Measurements from ENCODE around the gene ASXL3. TPM values are rescaled to one million over a fixed set of nuclear protein-coding genes. Genes with fewer than 3 reads are reported as not detected.

Gene ASXL3
- total and polyA plus RNA-seq, 7 experiments from 2014 or later, result not detected

- Mint-ChIP-seq H3K9me3 (peaks cover 0 to 8% (median 2%) of the 10 kb centered on the region in 11 donors), H3K27ac (no peak overlapping the region), H3K27me3 (no peaks in the 10 kb centered on the region), H3K36me3 (no peaks in the 10 kb centered on the region), H3K4me1 (no peaks in the 10 kb centered on the region), H3K4me3 (no peak overlapping the region)
- H3K27me3 ChIP-seq (ENCODE audit: control insufficient read depth in 2 of 2, insufficient read depth in 2 of 2, low read length in 2 of 2), result no peaks in the 10 kb centered on the region
- H3K9me3 ChIP-seq (ENCODE audit: control insufficient read depth in 2 of 3, low read length in 3 of 3), result no peaks in the 10 kb centered on the region
- CTCF ChIA-PET, result no interaction called here
- ATAC-seq, result no peak
- POLR2A ChIA-PET, result no interaction called here
- no peak overlapping the region for H3K27ac ChIP-seq (ENCODE audit: low read depth, low read length)
- no peaks in the 10 kb centered on the region for H3K36me3 ChIP-seq (ENCODE audit: control insufficient read depth in 2 of 3, insufficient read depth in 3 of 3, low read length in 3 of 3)
- H3K4me3 ChIP-seq (ENCODE audit: low read length), result no peak overlapping the region
- DNase-seq, result no peak
- intact Hi-C loops (cut with micrococcal nuclease), result no loop called here
- no peaks in the 10 kb centered on the region for H3K4me1 ChIP-seq (ENCODE audit: control insufficient read depth in 2 of 2, insufficient read depth in 2 of 2, low read length in 2 of 2)
Measured at GRCh38 chr18:33556846-33557245, 21.2 kb upstream of the ASXL3 start.

DNA sequence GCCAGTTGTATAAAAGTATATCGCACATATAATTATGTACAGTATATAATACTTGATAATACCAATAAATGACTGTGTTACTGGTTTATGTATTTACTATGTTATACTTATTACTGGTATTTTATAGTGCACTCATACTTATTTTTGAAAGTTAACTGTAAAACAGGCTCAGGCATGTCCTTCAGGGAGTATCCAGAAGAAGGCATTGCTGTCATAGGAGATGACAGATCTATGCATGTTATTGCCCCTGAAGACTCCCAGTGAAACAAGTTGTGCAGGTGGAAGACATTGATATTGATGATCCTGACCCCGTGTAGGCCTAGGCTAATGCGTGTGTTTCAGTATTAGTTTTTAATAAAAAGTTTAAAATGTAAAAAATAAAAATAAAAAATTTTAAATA is 20.3 kb upstream of the ASXL3 start:
- H3K36me3 ChIP-seq (ENCODE audit: control insufficient read depth in 2 of 3, insufficient read depth in 3 of 3, low read length in 3 of 3), result no peaks in the 10 kb centered on the region
- H3K36me3 Mint-ChIP-seq, result no peaks in the 10 kb centered on the region
- H3K4me3 ChIP-seq (ENCODE audit: low read length), result no peak overlapping the region
- no peaks in the 10 kb centered on the region for H3K4me1 ChIP-seq (ENCODE audit: control insufficient read depth in 2 of 2, insufficient read depth in 2 of 2, low read length in 2 of 2)
- no peak overlapping the region for H3K4me3 Mint-ChIP-seq
- H3K9me3 Mint-ChIP-seq, result peaks cover 0 to 10% (median 2%) of the 10 kb centered on the region in 11 donors
- H3K27me3 ChIP-seq (ENCODE audit: control insufficient read depth in 2 of 2, insufficient read depth in 2 of 2, low read length in 2 of 2), result no peaks in the 10 kb centered on the region
- CTCF ChIA-PET, result no interaction called here
- POLR2A ChIA-PET, result no interaction called here
- intact Hi-C loops (cut with micrococcal nuclease), result no loop called here
- ATAC-seq (no peak), DNase-seq (no peak)
- no peak overlapping the region for H3K27ac Mint-ChIP-seq
- no peaks in the 10 kb centered on the region for H3K9me3 ChIP-seq (ENCODE audit: control insufficient read depth in 2 of 3, low read length in 3 of 3)
- H3K27ac ChIP-seq (ENCODE audit: low read depth, low read length), result no peak overlapping the region
- no peaks in the 10 kb centered on the region for H3K4me1 Mint-ChIP-seq
- no peaks in the 10 kb centered on the region for H3K27me3 Mint-ChIP-seq

- CTCF ChIA-PET, result no interaction called here
- H3K4me1 ChIP-seq (ENCODE audit: control insufficient read depth in 2 of 2, insufficient read depth in 2 of 2, low read length in 2 of 2), result no peaks in the 10 kb centered on the region
Measured at GRCh38 chr18:33558529-33558928, 19.5 kb upstream of the ASXL3 start.

GRCh38 chr18:33560686-33561370 is 17.2 kb upstream of the ASXL3 start:
- H3K4me1 Mint-ChIP-seq, result no peaks in the 10 kb centered on the region
- no peaks in the 10 kb centered on the region for H3K36me3 ChIP-seq (ENCODE audit: control insufficient read depth in 2 of 3, insufficient read depth in 3 of 3, low read length in 3 of 3)
- POLR2A ChIA-PET, result no interaction called here
- H3K27me3 ChIP-seq (ENCODE audit: control insufficient read depth in 2 of 2, insufficient read depth in 2 of 2, low read length in 2 of 2), result no peaks in the 10 kb centered on the region
- H3K9me3 ChIP-seq (ENCODE audit: control insufficient read depth in 2 of 3, low read length in 3 of 3), result no peaks in the 10 kb centered on the region
- CTCF ChIA-PET, result no interaction called here
- H3K27ac ChIP-seq (ENCODE audit: low read depth, low read length), result no peak overlapping the region
- ATAC-seq (no peak), DNase-seq (no peak)
- no peaks in the 10 kb centered on the region for H3K27me3 Mint-ChIP-seq
- H3K36me3 Mint-ChIP-seq, result no peaks in the 10 kb centered on the region
- peaks cover 0 to 18% (median 5%) of the 10 kb centered on the region in 11 donors for H3K9me3 Mint-ChIP-seq
- intact Hi-C loops (cut with micrococcal nuclease), result no loop called here
- H3K4me1 ChIP-seq (ENCODE audit: control insufficient read depth in 2 of 2, insufficient read depth in 2 of 2, low read length in 2 of 2), result no peaks in the 10 kb centered on the region
- no peak overlapping the region for H3K4me3 ChIP-seq (ENCODE audit: low read length)
- H3K27ac Mint-ChIP-seq, result peak overlapping the region in 1 of 9 donors; percentile 29
- H3K4me3 Mint-ChIP-seq, result no peak overlapping the region

More at GRCh38 chr18:33558529-33558928, 19.5 kb upstream of the ASXL3 start:
- Mint-ChIP-seq H3K4me1 (no peaks in the 10 kb centered on the region), H3K36me3 (no peaks in the 10 kb centered on the region), H3K27ac (no peak overlapping the region), H3K27me3 (no peaks in the 10 kb centered on the region), H3K4me3 (no peak overlapping the region), H3K9me3 (peaks cover 0 to 8% (median 2%) of the 10 kb centered on the region in 11 donors)
- no peak overlapping the region for H3K27ac ChIP-seq (ENCODE audit: low read depth, low read length)
- POLR2A ChIA-PET, result no interaction called here
- DNase-seq, result no peak
- intact Hi-C loops (cut with micrococcal nuclease), result no loop called here
- ATAC-seq, result no peak
- H3K4me3 ChIP-seq (ENCODE audit: low read length), result no peak overlapping the region
- no peaks in the 10 kb centered on the region for H3K9me3 ChIP-seq (ENCODE audit: control insufficient read depth in 2 of 3, low read length in 3 of 3)
- H3K36me3 ChIP-seq (ENCODE audit: control insufficient read depth in 2 of 3, insufficient read depth in 3 of 3, low read length in 3 of 3), result no peaks in the 10 kb centered on the region
- no peaks in the 10 kb centered on the region for H3K27me3 ChIP-seq (ENCODE audit: control insufficient read depth in 2 of 2, insufficient read depth in 2 of 2, low read length in 2 of 2)

DNA sequence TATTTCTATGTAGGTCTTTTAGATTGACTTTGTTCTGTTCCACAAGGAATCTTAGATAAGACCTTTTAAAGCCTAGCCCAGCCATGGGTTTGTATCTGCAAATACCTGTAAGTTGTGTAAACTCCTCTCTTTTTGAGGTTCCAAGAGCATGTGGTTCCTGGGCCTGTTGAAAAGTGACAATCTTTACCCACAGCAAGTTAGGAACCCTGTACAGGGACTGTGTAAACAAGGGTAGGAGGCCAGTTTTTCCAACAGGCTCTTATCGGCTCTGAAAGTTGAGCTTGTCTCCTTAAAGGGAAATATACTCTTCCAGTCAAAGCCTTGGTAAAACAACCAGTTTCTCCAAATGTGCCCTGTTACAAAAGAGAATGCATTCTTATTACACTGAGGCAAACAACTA is 15.3 kb upstream of the ASXL3 start:
- intact Hi-C loops (cut with micrococcal nuclease), result no loop called here

DNA sequence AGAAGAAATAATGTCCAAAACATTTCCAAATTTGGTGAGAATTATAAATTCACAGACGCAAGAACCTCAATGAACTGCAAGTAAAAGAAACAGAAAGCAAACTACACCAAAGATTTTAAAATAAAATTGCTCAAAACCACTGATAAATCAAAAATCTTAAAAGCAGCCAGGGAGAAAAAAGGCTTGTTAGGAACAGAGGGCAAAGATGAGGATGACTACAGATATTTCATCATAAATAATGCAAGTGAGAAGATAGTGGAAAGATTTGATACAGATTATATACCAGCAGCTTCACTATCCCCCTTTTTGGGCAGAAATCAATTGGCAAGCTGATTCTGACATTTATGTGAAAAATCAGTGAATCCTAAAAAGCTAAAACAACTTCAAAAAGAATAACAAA is 10.3 kb upstream of the ASXL3 start:
- POLR2A ChIA-PET, result no interaction called here
- H3K9me3 Mint-ChIP-seq, result peaks cover 0 to 26% (median 6%) of the 10 kb centered on the region in 11 donors
- no peaks in the 10 kb centered on the region for H3K4me1 Mint-ChIP-seq
- intact Hi-C loops (cut with micrococcal nuclease), result no loop called here
- Histone ChIP-seq H3K36me3 (ENCODE audit: control insufficient read depth in 2 of 3, insufficient read depth in 3 of 3, low read length in 3 of 3) (no peaks in the 10 kb centered on the region), H3K9me3 (ENCODE audit: control insufficient read depth in 2 of 3, low read length in 3 of 3) (no peaks in the 10 kb centered on the region), H3K27ac (ENCODE audit: low read depth, low read length) (no peak overlapping the region), H3K4me3 (ENCODE audit: low read length) (no peak overlapping the region), H3K4me1 (ENCODE audit: control insufficient read depth in 2 of 2, insufficient read depth in 2 of 2, low read length in 2 of 2) (no peaks in the 10 kb centered on the region), H3K27me3 (ENCODE audit: control insufficient read depth in 2 of 2, insufficient read depth in 2 of 2, low read length in 2 of 2) (no peaks in the 10 kb centered on the region)
- ATAC-seq, result no peak
- CTCF ChIA-PET, result no interaction called here
- no peak overlapping the region for H3K27ac Mint-ChIP-seq
- H3K27me3 Mint-ChIP-seq, result no peaks in the 10 kb centered on the region
- peaks cover 0 to 4% (median 0%) of the 10 kb centered on the region in 5 donors for H3K36me3 Mint-ChIP-seq
- no peak for DNase-seq
- H3K4me3 Mint-ChIP-seq, result no peak overlapping the region

More for the DNA sequence above, 15.3 kb upstream of the ASXL3 start:
- ChIA-PET POLR2A (no interaction called here), CTCF (no interaction called here)
- Mint-ChIP-seq H3K36me3 (no peaks in the 10 kb centered on the region), H3K27ac (no peak overlapping the region), H3K27me3 (no peaks in the 10 kb centered on the region), H3K4me3 (no peak overlapping the region), H3K9me3 (peaks cover 0 to 25% (median 8%) of the 10 kb centered on the region in 11 donors), H3K4me1 (no peaks in the 10 kb centered on the region)
- H3K27ac ChIP-seq (ENCODE audit: low read depth, low read length), result no peak overlapping the region
- H3K4me3 ChIP-seq (ENCODE audit: low read length), result no peak overlapping the region
- DNase-seq, result no peak
- no peaks in the 10 kb centered on the region for H3K27me3 ChIP-seq (ENCODE audit: control insufficient read depth in 2 of 2, insufficient read depth in 2 of 2, low read length in 2 of 2)
- H3K36me3 ChIP-seq (ENCODE audit: control insufficient read depth in 2 of 3, insufficient read depth in 3 of 3, low read length in 3 of 3), result no peaks in the 10 kb centered on the region
- no peak for ATAC-seq
- H3K9me3 ChIP-seq (ENCODE audit: control insufficient read depth in 2 of 3, low read length in 3 of 3), result no peaks in the 10 kb centered on the region
- no peaks in the 10 kb centered on the region for H3K4me1 ChIP-seq (ENCODE audit: control insufficient read depth in 2 of 2, insufficient read depth in 2 of 2, low read length in 2 of 2)

GRCh38 chr18:33571998-33572787 is 5.8 kb upstream of the ASXL3 start:
- no peak overlapping the region for H3K4me3 Mint-ChIP-seq

More at GRCh38 chr18:33571998-33572787, 5.8 kb upstream of the ASXL3 start:
- no peak overlapping the region for H3K27ac ChIP-seq (ENCODE audit: low read depth, low read length)
- intact Hi-C loops (cut with micrococcal nuclease), result no loop called here
- no peaks in the 10 kb centered on the region for H3K36me3 ChIP-seq (ENCODE audit: control insufficient read depth in 2 of 3, insufficient read depth in 3 of 3, low read length in 3 of 3)
- DNase-seq, result no peak
- Mint-ChIP-seq H3K36me3 (peaks cover 0 to 4% (median 0%) of the 10 kb centered on the region in 5 donors), H3K27ac (no peak overlapping the region), H3K4me1 (no peaks in the 10 kb centered on the region), H3K9me3 (peaks cover 0 to 17% (median 4%) of the 10 kb centered on the region in 11 donors), H3K27me3 (peaks cover 9 to 19% (median 17%) of the 10 kb centered on the region in 5 donors)
- H3K4me1 ChIP-seq (ENCODE audit: control insufficient read depth in 2 of 2, insufficient read depth in 2 of 2, low read length in 2 of 2), result no peaks in the 10 kb centered on the region
- ChIA-PET POLR2A (no interaction called here), CTCF (no interaction called here)
- no peaks in the 10 kb centered on the region for H3K27me3 ChIP-seq (ENCODE audit: control insufficient read depth in 2 of 2, insufficient read depth in 2 of 2, low read length in 2 of 2)
- ATAC-seq, result no peak
- no peak overlapping the region for H3K4me3 ChIP-seq (ENCODE audit: low read length)
- H3K9me3 ChIP-seq (ENCODE audit: control insufficient read depth in 2 of 3, low read length in 3 of 3), result no peaks in the 10 kb centered on the region
